Heart left ventricle (tissue), 16 donors: ENCODE measurements around the gene FABP6. TPM values are rescaled to one million over a fixed set of nuclear protein-coding genes. Genes with fewer than 3 reads are reported as not detected.

Experiments used
- ATAC-seq, 4 donors: fragments of 200-7000 bp; cut with Tn5 transposase; one replicate each; pipeline ENCODE4 v1.9.1; 2020 to 2022; ENCODE audit warnings: moderate library complexity in 4 of 4, mild to moderate bottlenecking in 3 of 4, moderate number of reproducible peaks in 1 of 4
- DNase-seq, 5 donors: peaks; one replicate each; pipeline ENCODE4 v3.0.0-alpha.2; 2020
- H3K27ac ChIP-seq, 12 donors: fragments of 200-600 bp; sonication (generic) in 4 of 12; one replicate each; pipeline versions ENCODE4 v1.5.0 to v1.8.0; 2016 to 2022; ENCODE audit warnings: mild to moderate bottlenecking in 2 of 12
- H3K27me3 ChIP-seq, 9 donors: fragments of 200-600 bp; sonication (generic) in 2 of 9; one replicate each; pipeline versions ENCODE4 v1.5.1 to v1.8.0; 2016 to 2022; ENCODE audit warnings: mild to moderate bottlenecking in 3 of 9
- H3K36me3 ChIP-seq, 9 donors: fragments of 200-600 bp; sonication (generic) in 2 of 9; one replicate each; pipeline versions ENCODE4 v1.5.0 to v1.8.0; 2018 to 2022; ENCODE audit warnings: mild to moderate bottlenecking in 2 of 9
- H3K4me1 ChIP-seq, 12 donors: fragments of 200-600 bp; sonication (generic) in 4 of 12; one replicate each; pipeline versions ENCODE4 v1.5.0 to v1.8.0; 2016 to 2022; ENCODE audit warnings: mild to moderate bottlenecking in 3 of 12
- H3K4me3 ChIP-seq, 12 donors: fragments of 200-600 bp; sonication (generic) in 4 of 12; one replicate each; pipeline versions ENCODE4 v1.5.0 to v1.8.0; 2017 to 2022; ENCODE audit warnings: mild to moderate bottlenecking in 9 of 12, moderate library complexity in 4 of 12
- H3K9me3 ChIP-seq, 12 donors: fragments of 200-600 bp; sonication (generic) in 4 of 12; one replicate each; pipeline versions ENCODE4 v1.5.0 to v1.8.0; 2016 to 2022; ENCODE audit warnings: mild to moderate bottlenecking in 1 of 12
- POLR2A ChIP-seq, 2 donors: fragments of 450-650 bp; IDR thresholded peaks; one replicate each; pipeline ENCODE4 v1.6.1; 2017; ENCODE audit warnings: antibody characterized with exemption in 2 of 2, mild to moderate bottlenecking in 2 of 2, moderate library complexity in 2 of 2
- WGBS, 4 donors: extraction: QIAGEN DNeasy Blood & Tissue Kit in 2 of 4; methylation state at CpG; one replicate each; pipeline versions ENCODE4 v1.1.5 to v1.1.7; 2013 to 2018; 5-methylcytosine and 5-hydroxymethylcytosine counted together
- intact Hi-C, 10 donors: fragments of 100-400 bp; cut with DNase I; formaldehyde crosslinking; loops; one replicate each; pipeline versions ENCODE4 v1.11.1 to v1.14.2; 2022
- polyA plus RNA-seq, 2 donors: library from polyadenylated mRNA; stranded (reverse); fragments of 200-250 nt; gene quantifications; one replicate each; pipeline ENCODE4 v1.2.3, GENCODE V29; 2013
- total RNA-seq, 9 donors: library from RNA; depleted of rRNA in 2 of 9; stranded (reverse); fragments of >200 nt in 2 of 9; fragmentation: NEBNext Ultra II Directional in 3 of 9; extraction: Animal tissue kit (Norgen Biotek cat#: 25700) in 3 of 9; gene quantifications; one replicate each; pipeline versions ENCODE4 v1.1.0 to v1.2.4, GENCODE V29; 2016 to 2023
- TF ChIP-seq, protein P1 (sequence below), 12 donors: fragments of 200-600 bp; sonication (generic) in 4 of 12; IDR thresholded peaks; one replicate each; pipeline versions ENCODE4 v1.5.0 to v1.8.0; 2018 to 2022; ENCODE audit warnings: antibody characterized with exemption in 12 of 12, mild to moderate bottlenecking in 5 of 12
- donor health status: ischemic (EF 13 %, LVEDD 7.1; RV severe dilation, severe dysfunction).
- donor health status: healthy with polysubstance abuse.
- donor health status: DM: no; HTN: yes; CAD: no.
- donor health status: DM: no; HTN: no; CAD: no.
- donor health status: ischemic (EF 25% LVEDD 6.9; RV normal size, moderate dysfunction).
- donor health status: ischemic (EF 25% LVEDD 5.7; RV mildly dilated, moderate dysfunction).
- donor health status: healthy.
- donor health status: DM: yes; HTN: yes; CAD: no.
- donor health status: ischemic (EF 35%, LVEDD 5.7; RV mildly dilated, moderate dysfunction).
- donor health status: nonischemic (EF 11% LVEDD 7.7; RV severe dilation, severe dysfunction).
- donor health status: DM: yes; HTN: yes; CAD: no.
- donor health status: PGD.
- donor health status: ischemic (EF 29% LVEDD 5.4; RV normal size, mild dysfunction).
- donor health status: nonischemic (EF 23%, LVEDD 6.1; RV moderate dilation, normal function).

Gene FABP6
- total and polyA plus RNA-seq, 11 donors, result 0.25 to 6.2 (median 2.3) TPM

DNA sequence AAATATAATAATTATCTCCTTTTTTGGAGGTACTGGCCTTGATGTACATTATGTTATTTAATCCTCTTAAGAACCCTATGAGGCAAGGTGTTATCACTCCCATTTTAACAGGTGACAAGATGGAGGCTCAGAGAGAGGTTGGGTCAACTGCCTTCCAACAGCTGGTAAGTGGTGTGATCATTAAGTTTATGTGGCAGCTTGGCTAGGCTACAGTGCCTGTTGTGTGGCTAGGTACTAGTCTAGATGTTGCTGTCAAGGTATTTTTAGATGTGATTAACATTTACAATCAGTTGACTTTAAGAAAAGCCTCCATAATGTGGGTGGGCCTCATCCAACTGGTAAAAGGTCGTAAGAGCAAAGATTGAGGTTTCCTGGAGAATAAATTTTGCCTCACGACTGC, 21.5 kb downstream of the FABP6 start:
- Histone ChIP-seq H3K9me3 (no peaks in the 10 kb centered on the region), H3K27me3 (no peaks in the 10 kb centered on the region), H3K27ac (no peak overlapping the region), H3K4me3 (no peak overlapping the region), H3K36me3 (peaks cover 0 to 39% (median 32%) of the 10 kb centered on the region in 9 donors), H3K4me1 (peaks cover 0 to 4% (median 0%) of the 10 kb centered on the region in 12 donors)
- ATAC-seq (no peak), DNase-seq (no peak)
- TF ChIP-seq, protein P1, sequence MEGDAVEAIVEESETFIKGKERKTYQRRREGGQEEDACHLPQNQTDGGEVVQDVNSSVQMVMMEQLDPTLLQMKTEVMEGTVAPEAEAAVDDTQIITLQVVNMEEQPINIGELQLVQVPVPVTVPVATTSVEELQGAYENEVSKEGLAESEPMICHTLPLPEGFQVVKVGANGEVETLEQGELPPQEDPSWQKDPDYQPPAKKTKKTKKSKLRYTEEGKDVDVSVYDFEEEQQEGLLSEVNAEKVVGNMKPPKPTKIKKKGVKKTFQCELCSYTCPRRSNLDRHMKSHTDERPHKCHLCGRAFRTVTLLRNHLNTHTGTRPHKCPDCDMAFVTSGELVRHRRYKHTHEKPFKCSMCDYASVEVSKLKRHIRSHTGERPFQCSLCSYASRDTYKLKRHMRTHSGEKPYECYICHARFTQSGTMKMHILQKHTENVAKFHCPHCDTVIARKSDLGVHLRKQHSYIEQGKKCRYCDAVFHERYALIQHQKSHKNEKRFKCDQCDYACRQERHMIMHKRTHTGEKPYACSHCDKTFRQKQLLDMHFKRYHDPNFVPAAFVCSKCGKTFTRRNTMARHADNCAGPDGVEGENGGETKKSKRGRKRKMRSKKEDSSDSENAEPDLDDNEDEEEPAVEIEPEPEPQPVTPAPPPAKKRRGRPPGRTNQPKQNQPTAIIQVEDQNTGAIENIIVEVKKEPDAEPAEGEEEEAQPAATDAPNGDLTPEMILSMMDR (IDR thresholded peaks at IDR 0.05), result no peak
- no peak for TF ChIP-seq POLR2A (IDR thresholded peaks at IDR 0.05)
- intact Hi-C loops, result no loop called here
- WGBS, 4 donors, result 72 to 84% (median 81%) methylated on average over 2 of the region's 2 CpGs

DNA sequence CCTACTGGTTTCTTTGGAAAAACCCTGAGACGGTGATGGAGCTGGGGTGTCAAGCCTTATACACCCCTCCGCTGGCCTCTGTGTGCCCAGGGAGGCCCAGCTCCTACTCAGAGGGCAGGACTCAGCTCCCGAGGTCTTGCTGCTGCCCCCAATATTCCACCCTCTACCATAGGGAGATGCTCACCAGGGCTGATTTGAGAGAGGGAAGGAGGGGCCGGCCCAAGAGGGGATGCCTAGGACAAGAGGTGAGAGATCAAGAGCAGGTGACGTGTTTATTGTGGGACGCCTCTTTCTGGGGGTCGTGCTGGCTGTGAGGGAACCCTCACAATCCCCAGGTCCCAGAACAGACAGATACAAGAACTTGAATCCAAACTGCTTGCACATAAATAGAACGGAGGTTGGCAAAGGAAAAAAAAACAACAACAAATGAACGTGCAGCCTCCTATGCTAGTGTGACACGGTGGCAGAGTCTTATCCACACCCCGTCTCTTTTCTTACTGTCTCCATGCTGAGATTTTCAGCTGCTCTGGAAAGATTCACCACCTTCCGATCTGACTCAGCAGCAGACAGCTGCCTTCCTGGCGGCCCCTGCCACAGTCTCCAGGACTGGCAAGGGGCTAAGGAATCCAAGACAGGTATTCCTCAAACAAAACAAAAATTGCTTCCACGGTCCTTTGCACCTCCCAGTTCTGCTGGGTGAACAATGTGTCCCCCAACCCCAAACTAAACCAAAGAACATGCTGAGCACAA, 22.3 kb downstream of the FABP6 start:
- Histone ChIP-seq H3K4me1 (peaks cover 0 to 4% (median 0%) of the 10 kb centered on the region in 12 donors), H3K36me3 (peaks cover 0 to 45% (median 32%) of the 10 kb centered on the region in 9 donors), H3K27me3 (no peaks in the 10 kb centered on the region), H3K4me3 (no peak overlapping the region), H3K9me3 (no peaks in the 10 kb centered on the region), H3K27ac (no peak overlapping the region)
- 71 to 82% (median 81%) methylated on average over 14 of the region's 14 CpGs for WGBS, 4 donors
- intact Hi-C loops, result no loop called here
- DNase-seq (no peak), ATAC-seq (no peak)
- no peak for TF ChIP-seq POLR2A (IDR thresholded peaks at IDR 0.05)
- TF ChIP-seq, protein P1 (IDR thresholded peaks at IDR 0.05), result no peak

DNA sequence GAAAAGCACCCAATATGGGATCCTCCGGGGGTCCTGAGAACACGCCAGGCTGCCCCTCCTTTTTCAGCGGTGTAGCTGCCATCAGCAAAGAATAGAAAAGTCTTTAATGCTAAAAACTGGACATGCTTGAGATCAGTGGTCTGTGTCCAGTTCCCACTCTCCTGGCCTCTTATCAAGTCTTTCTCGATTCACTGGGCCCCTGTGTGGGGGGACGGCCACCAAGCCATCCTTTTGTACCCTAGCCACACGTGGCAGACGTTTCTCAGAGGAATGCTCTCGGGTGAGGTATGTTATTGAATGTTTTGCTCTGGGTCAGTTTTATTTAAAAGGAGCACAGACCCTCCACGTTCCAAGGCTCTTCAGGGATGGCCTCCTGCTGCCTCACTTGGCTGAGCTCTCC, 23.6 kb downstream of the FABP6 start:
- ATAC-seq (no peak), DNase-seq (no peak)
- Histone ChIP-seq H3K27me3 (no peaks in the 10 kb centered on the region), H3K36me3 (peaks cover 0 to 45% (median 32%) of the 10 kb centered on the region in 9 donors), H3K9me3 (no peaks in the 10 kb centered on the region), H3K4me1 (peaks cover 0 to 2% (median 0%) of the 10 kb centered on the region in 12 donors), H3K27ac (no peak overlapping the region), H3K4me3 (no peak overlapping the region)
- intact Hi-C loops, result no loop called here
- 92 to 95% (median 93%) methylated on average over 9 of the region's 9 CpGs for WGBS, 4 donors
- TF ChIP-seq POLR2A (IDR thresholded peaks at IDR 0.05), result no peak
- TF ChIP-seq, protein P1 (IDR thresholded peaks at IDR 0.05), result no peak

GRCh38 chr5:160253441-160253840, 24.1 kb downstream of the FABP6 start:
- H3K4me3 ChIP-seq, result no peak overlapping the region
- TF ChIP-seq, protein P1 (IDR thresholded peaks at IDR 0.05), result no peak
- TF ChIP-seq POLR2A (IDR thresholded peaks at IDR 0.05), result no peak
- ATAC-seq (peak in 1 of 4 donors; percentile 21), DNase-seq (no peak)
- H3K9me3 ChIP-seq, result no peaks in the 10 kb centered on the region
- no peak overlapping the region for H3K27ac ChIP-seq
- 81 to 91% (median 89%) methylated on average over 13 to 17 of the region's 17 CpGs for WGBS, 4 donors
- intact Hi-C loops, result no loop called here
- H3K27me3 ChIP-seq, result no peaks in the 10 kb centered on the region
- no peaks in the 10 kb centered on the region for H3K4me1 ChIP-seq
- H3K36me3 ChIP-seq, result peaks cover 0 to 46% (median 32%) of the 10 kb centered on the region in 9 donors
